ENCODE results near the gene CERS6. TPM values are rescaled to one million over a fixed set of nuclear protein-coding genes. Genes with fewer than 3 reads are reported as not detected.

The CERS6 gene
- total RNA-seq, 1 experiment from 2014 or later, result 30.3 TPM

- ChIA-PET CTCF (no interaction called here), POLR2A (no interaction called here)
- TF ChIP-seq TCF7L2 (IDR thresholded peaks at IDR 0.05; ENCODE audit: low read depth, low read length) (no peak), REST (IDR thresholded peaks at IDR 0.05; ENCODE audit: insufficient read depth in 1 of 2, low read depth in 2 of 2, low read length in 1 of 2) (no peak), CTCF (IDR thresholded peaks at IDR 0.05) (no peak), SIN3A (IDR thresholded peaks at IDR 0.05; ENCODE audit: borderline replicate concordance, insufficient read depth, low read depth, low read length) (no peak), POLR2AphosphoS5 (IDR thresholded peaks at IDR 0.05; ENCODE audit: low read depth, low read length) (no peak)
- BruUV-seq (replicated peaks), result no TSS peak
- Histone ChIP-seq H3K27me3 (ENCODE audit: control insufficient read depth, insufficient read depth, low read length) (no peaks in the 10 kb centered on the region), H3K9me3 (ENCODE audit: control insufficient read depth, insufficient read depth, low read depth, low read length) (no peaks in the 10 kb centered on the region), H3K36me3 (ENCODE audit: control insufficient read depth, insufficient read depth, low read length) (no peaks in the 10 kb centered on the region), H3K27ac (ENCODE audit: low read length) (no peak overlapping the region), H3K4me1 (ENCODE audit: control insufficient read depth, insufficient read depth, low read length) (peaks cover 13% of the 10 kb centered on the region), H3K4me3 (ENCODE audit: low read depth in 2 of 2, low read length in 2 of 2) (no peak overlapping the region)
- DNase-seq (ENCODE audit: low read depth, low spot score), result no peak
- in situ Hi-C loops (cut with HindIII; ENCODE audit: low pct_unique_long_range_greater_than_20kb, low sequenced_read_pairs) (no loop called here), intact Hi-C loops (cut with micrococcal nuclease; ENCODE audit: unreplicated experiment) (no loop called here)
- no peak for ATAC-seq
These were observed 67.9 kb downstream of the CERS6 start for GRCh38 chr2:168524005-168524404.

GRCh38 chr2:168525020-168525419, 68.9 kb downstream of the CERS6 start:
- no peaks in the 10 kb centered on the region for H3K9me3 ChIP-seq (ENCODE audit: control insufficient read depth, insufficient read depth, low read depth, low read length)
- BruUV-seq (replicated peaks), result no TSS peak
- no peak overlapping the region for H3K4me3 ChIP-seq (ENCODE audit: low read depth in 2 of 2, low read length in 2 of 2)
- H3K27me3 ChIP-seq (ENCODE audit: control insufficient read depth, insufficient read depth, low read length), result no peaks in the 10 kb centered on the region
- intact Hi-C loops (cut with micrococcal nuclease; ENCODE audit: unreplicated experiment), result no loop called here
- in situ Hi-C loops (cut with HindIII; ENCODE audit: low pct_unique_long_range_greater_than_20kb, low sequenced_read_pairs), result no loop called here
- POLR2A ChIA-PET, result interaction anchor here (0.6 kb wide), 1 partner anchor 55 kb away, joined by 3 read pairs; no protein-coding TSS in a partner anchor
- no peak overlapping the region for H3K27ac ChIP-seq (ENCODE audit: low read length)
- DNase-seq (ENCODE audit: low read depth, low spot score) (no peak), ATAC-seq (no peak)
- TF ChIP-seq TCF7L2 (IDR thresholded peaks at IDR 0.05; ENCODE audit: low read depth, low read length) (no peak), REST (IDR thresholded peaks at IDR 0.05; ENCODE audit: insufficient read depth in 1 of 2, low read depth in 2 of 2, low read length in 1 of 2) (no peak), POLR2AphosphoS5 (IDR thresholded peaks at IDR 0.05; ENCODE audit: low read depth, low read length) (no peak), SIN3A (IDR thresholded peaks at IDR 0.05; ENCODE audit: borderline replicate concordance, insufficient read depth, low read depth, low read length) (no peak), CTCF (IDR thresholded peaks at IDR 0.05) (no peak)
- no peaks in the 10 kb centered on the region for H3K36me3 ChIP-seq (ENCODE audit: control insufficient read depth, insufficient read depth, low read length)
- peaks cover 23% of the 10 kb centered on the region for H3K4me1 ChIP-seq (ENCODE audit: control insufficient read depth, insufficient read depth, low read length)
- CTCF ChIA-PET, result no interaction called here
